Endothelial cell (in vitro differentiated cells): Measurements from ENCODE around the gene ZC3HAV1. TPM values are rescaled to one million over a fixed set of nuclear protein-coding genes. Genes with fewer than 3 reads are reported as not detected.
A peak's percentile ranks its signal among the peaks of the same experiment; 100 is the strongest.

Experiments
- DNase-seq: peaks from one replicate; pipeline ENCODE4 v3.0.0; 2021; ENCODE audit warnings: low spot score
- H3K27ac Mint-ChIP-seq: one replicate; pipeline ENCODE4 v1.8.0; 2021; ENCODE audit warnings: mixed read lengths, inconsistent platforms; ENCODE audit not compliant: unreplicated experiment
- H3K27me3 Mint-ChIP-seq: one replicate; pipeline ENCODE4 v1.8.0; 2021; ENCODE audit warnings: mild to moderate bottlenecking, moderate library complexity, mixed read lengths, inconsistent platforms; ENCODE audit not compliant: unreplicated experiment
- H3K36me3 Mint-ChIP-seq: one replicate; pipeline ENCODE4 v1.8.0; 2021; ENCODE audit warnings: mild to moderate bottlenecking, low read depth, mixed read lengths, inconsistent platforms; ENCODE audit not compliant: unreplicated experiment
- H3K4me1 Mint-ChIP-seq: one replicate; pipeline ENCODE4 v1.8.0; 2021; ENCODE audit warnings: mild to moderate bottlenecking, mixed read lengths, inconsistent platforms; ENCODE audit not compliant: unreplicated experiment
- H3K4me3 Mint-ChIP-seq: one replicate; pipeline ENCODE4 v1.8.0; 2021; ENCODE audit warnings: mild to moderate bottlenecking, mixed read lengths, inconsistent platforms; ENCODE audit not compliant: unreplicated experiment
- H3K9me3 Mint-ChIP-seq: one replicate; pipeline ENCODE4 v1.8.0; 2021; ENCODE audit warnings: mixed read lengths, inconsistent platforms; ENCODE audit not compliant: unreplicated experiment
- total RNA-seq: library from RNA; stranded (reverse); fragmentation: NEBNext Ultra II Directional; extraction: Animal tissue kit (Norgen Biotek cat#: 25700); gene quantifications from one replicate; pipeline ENCODE4 v1.2.1, GENCODE V29; 2021; ENCODE audit not compliant: unreplicated experiment
- TF ChIP-seq, protein P1 (sequence below): fragments of 200-600 bp; sonication (generic); IDR thresholded peaks from one replicate; pipeline ENCODE4 v1.5.0; 2021; ENCODE audit warnings: antibody characterized with exemption; ENCODE audit not compliant: unreplicated experiment

The ZC3HAV1 gene
- total RNA-seq, 1 donor from 2014 or later: 50.7 TPM

DNA sequence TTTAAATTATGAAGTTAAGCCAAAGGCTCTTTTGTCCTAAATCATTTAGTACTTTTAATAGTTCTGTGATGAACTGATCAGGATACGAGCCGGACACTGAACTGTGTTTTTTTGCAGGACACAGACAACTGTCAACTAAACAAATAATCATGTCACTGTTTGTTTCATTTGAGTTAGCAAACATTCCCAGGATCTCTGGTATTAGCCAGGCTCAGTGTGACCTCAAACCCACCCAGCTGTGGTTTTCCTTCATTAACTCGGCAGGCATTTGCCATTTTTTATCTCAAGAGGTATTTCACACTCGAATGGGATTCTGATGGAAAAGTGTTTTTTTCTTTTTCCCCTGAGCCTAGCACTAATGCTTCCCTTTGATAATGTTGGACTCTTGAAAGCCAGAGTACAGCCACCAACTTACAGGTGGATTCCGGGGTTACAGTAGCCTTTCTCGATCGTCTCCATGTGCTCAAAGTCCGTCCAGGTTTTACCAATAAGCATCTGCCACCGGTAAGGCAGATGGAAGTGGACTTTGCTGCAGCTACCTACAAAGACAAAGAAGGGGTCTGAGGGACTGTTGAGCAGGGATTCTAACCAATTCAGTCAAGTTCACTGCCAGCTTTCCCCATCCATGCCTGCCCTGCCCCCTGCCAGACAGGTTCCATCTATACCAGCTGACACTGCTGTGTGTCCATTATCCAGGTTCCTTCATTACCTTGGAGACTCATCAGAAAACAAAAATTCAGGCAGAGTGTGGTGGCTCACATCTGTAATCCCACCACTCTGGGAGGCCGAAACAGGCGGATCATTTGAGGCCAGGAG, 33.4 kb downstream of the ZC3HAV1 start:
- H3K27ac Mint-ChIP-seq: no peak overlapping the region
- TF ChIP-seq, protein P1, sequence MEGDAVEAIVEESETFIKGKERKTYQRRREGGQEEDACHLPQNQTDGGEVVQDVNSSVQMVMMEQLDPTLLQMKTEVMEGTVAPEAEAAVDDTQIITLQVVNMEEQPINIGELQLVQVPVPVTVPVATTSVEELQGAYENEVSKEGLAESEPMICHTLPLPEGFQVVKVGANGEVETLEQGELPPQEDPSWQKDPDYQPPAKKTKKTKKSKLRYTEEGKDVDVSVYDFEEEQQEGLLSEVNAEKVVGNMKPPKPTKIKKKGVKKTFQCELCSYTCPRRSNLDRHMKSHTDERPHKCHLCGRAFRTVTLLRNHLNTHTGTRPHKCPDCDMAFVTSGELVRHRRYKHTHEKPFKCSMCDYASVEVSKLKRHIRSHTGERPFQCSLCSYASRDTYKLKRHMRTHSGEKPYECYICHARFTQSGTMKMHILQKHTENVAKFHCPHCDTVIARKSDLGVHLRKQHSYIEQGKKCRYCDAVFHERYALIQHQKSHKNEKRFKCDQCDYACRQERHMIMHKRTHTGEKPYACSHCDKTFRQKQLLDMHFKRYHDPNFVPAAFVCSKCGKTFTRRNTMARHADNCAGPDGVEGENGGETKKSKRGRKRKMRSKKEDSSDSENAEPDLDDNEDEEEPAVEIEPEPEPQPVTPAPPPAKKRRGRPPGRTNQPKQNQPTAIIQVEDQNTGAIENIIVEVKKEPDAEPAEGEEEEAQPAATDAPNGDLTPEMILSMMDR: no peak
- H3K4me1 Mint-ChIP-seq: peaks cover 10% of the 10 kb centered on the region
- H3K36me3 Mint-ChIP-seq: peaks cover 33% of the 10 kb centered on the region
- H3K27me3 Mint-ChIP-seq: no peaks in the 10 kb centered on the region
- DNase-seq: no peak
- no peak overlapping the region for H3K4me3 Mint-ChIP-seq
- H3K9me3 Mint-ChIP-seq: no peaks in the 10 kb centered on the region

DNA sequence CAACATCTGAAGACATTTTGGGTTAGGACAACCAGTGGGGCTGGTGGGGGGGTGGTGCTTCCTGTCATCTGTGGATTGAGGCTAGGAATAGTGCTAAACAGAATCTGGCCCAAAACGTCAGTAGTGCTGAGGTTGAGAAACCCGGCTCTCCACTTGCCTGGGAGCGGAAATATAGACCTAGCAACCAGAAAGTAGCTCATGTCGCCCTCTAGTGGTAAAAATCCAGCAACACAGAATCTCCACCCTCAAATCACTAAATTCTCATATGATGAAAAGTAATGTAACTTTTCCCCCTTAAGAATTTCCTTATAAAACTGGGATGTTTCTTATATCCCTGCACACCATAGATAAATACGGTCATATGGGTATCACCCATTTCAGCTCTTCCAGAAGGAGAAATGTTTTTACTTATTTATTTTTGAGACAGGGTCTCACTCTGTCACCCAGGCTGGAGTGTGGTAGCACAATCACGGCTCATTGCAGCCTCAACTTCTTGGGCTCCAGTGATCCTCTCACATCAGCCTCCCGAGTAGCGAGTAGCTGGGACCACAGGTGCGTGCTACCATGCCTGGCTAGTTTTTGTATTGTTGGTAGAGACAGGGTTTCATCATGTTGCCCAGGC, 34.4 kb downstream of the ZC3HAV1 start:
- no peak overlapping the region for H3K4me3 Mint-ChIP-seq
- DNase-seq: peak; percentile 62
- TF ChIP-seq, protein P1: peak; percentile 93
- no peaks in the 10 kb centered on the region for H3K27me3 Mint-ChIP-seq
- peak overlapping the region; percentile 42 for H3K27ac Mint-ChIP-seq
- peaks cover 27% of the 10 kb centered on the region for H3K36me3 Mint-ChIP-seq
- H3K9me3 Mint-ChIP-seq: no peaks in the 10 kb centered on the region
- H3K4me1 Mint-ChIP-seq: peaks cover 10% of the 10 kb centered on the region

DNA sequence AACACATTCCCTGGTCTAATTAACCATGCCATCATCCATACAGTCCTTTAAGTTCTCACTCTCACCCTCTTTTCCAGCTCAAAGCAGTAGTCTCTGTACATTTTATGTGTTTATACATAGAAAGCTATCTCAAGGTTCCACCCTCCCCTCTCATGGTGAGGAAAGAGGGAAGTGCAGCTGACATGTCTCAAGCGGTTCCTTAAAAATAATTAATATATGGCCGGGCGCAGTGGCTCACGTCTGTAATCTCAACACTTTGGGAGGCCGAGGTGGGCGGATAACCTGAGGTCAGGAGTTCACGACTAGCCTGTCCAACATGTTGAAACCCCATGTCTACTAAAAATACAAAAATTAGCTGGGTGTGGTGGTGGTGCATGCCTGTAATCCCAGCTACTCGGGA, 36.7 kb downstream of the ZC3HAV1 start:
- Mint-ChIP-seq H3K27ac (no peak overlapping the region), H3K36me3 (peaks cover 41% of the 10 kb centered on the region)
- no peak for DNase-seq

DNA sequence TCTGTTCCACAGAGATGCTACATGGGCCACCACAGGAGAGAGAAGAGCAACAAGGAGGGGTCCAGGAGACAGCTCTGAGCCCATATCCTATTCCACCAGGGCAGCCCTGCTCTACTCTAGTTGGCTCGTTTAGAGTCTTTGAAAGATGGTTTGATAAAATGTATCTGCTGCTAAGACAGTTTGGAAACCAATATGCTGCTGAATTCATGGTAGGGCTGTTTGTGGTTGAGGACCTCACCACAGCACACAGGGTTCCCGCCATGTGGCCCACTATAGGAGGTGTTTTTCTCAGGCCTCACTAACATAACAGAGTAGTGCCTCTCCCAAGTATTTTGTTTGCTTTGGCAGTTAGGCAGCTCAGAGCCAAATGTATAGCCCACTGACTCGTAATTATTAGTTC, 37.8 kb downstream of the ZC3HAV1 start:
- Mint-ChIP-seq H3K4me1 (peaks cover 3% of the 10 kb centered on the region), H3K9me3 (no peaks in the 10 kb centered on the region), H3K4me3 (no peak overlapping the region), H3K36me3 (peaks cover 52% of the 10 kb centered on the region), H3K27me3 (peaks cover 6% of the 10 kb centered on the region), H3K27ac (no peak overlapping the region)
- TF ChIP-seq, protein P1: no peak
- DNase-seq: no peak

More for the DNA sequence above, 36.7 kb downstream of the ZC3HAV1 start:
- H3K27me3 Mint-ChIP-seq: peaks cover 3% of the 10 kb centered on the region
- H3K4me1 Mint-ChIP-seq: no peaks in the 10 kb centered on the region
- H3K9me3 Mint-ChIP-seq: no peaks in the 10 kb centered on the region
- TF ChIP-seq, protein P1: no peak
- peak overlapping the region; percentile 51 for H3K4me3 Mint-ChIP-seq
